HepG2 (cell line): ENCODE results near the gene UBE2J1. TPM values are rescaled to one million over a fixed set of nuclear protein-coding genes. Genes with fewer than 3 reads are reported as not detected.

Experiments
- CENPX ChIP-seq: sonication (generic); formaldehyde crosslinking; IDR thresholded peaks from 2 replicates; pipeline ENCODE4 v1.9.0; 2021; ENCODE audit warnings: mild to moderate bottlenecking, missing genetic modification reagents, moderate library complexity
- HINFP ChIP-seq: sonication (generic); formaldehyde crosslinking; IDR thresholded peaks from 2 replicates; pipeline ENCODE4 v1.4.0; 2020; ENCODE audit warnings: low read depth, mild to moderate bottlenecking, missing genetic modification reagents
- ZNF737 ChIP-seq: sonication (generic); formaldehyde crosslinking; IDR thresholded peaks from 2 replicates; pipeline ENCODE4 v1.5.0; 2020; ENCODE audit warnings: missing genetic modification reagents, mild to moderate bottlenecking, borderline replicate concordance
- polyA plus RNA-seq, 8 experiments: library from polyadenylated mRNA; depleted of rRNA in 3 of 8; stranded (reverse) in 7 of 8; unstranded in 1 of 8; fragments of >200 nt; fragmentation: Illumina TruSeq in 4 of 8; extraction: Trizol in 4 of 8; gene quantifications; 2 replicates each; pipeline versions ENCODE4 v1.2.1 to v1.2.3, GENCODE V29; 2011 to 2016; ENCODE audit warnings: low read depth in 4 of 8, missing spikeins in 1 of 8, mixed read lengths in 1 of 8; ENCODE audit not compliant: insufficient read depth in 1 of 8
- total RNA-seq, 5 experiments: library from RNA; depleted of rRNA; stranded (reverse); fragments of >200 nt; fragmentation: Illumina TruSeq; extraction: Trizol; gene quantifications; 2 replicates each; pipeline ENCODE4 v1.2.3, GENCODE V29; 2016; ENCODE audit warnings: low read depth in 1 of 5
- TF ChIP-seq, protein P1 (sequence below): sonication (generic); formaldehyde crosslinking; IDR thresholded peaks from 2 replicates; pipeline ENCODE4 v1.5.0; 2020; ENCODE audit warnings: mild to moderate bottlenecking, missing genetic modification reagents, borderline replicate concordance
- TF ChIP-seq, protein P2 (sequence below): sonication (generic); formaldehyde crosslinking; IDR thresholded peaks from 2 replicates; pipeline ENCODE4 v1.8.1; 2023; ENCODE audit warnings: mild to moderate bottlenecking, missing genetic modification reagents, borderline replicate concordance

Gene UBE2J1
- total and polyA plus RNA-seq, 2 of the 13 experiments (the other 11 are each of a cell fraction or from before 2014, with no cell fraction given) = 19.3 to 24.6 TPM

- TF ChIP-seq, protein P1, sequence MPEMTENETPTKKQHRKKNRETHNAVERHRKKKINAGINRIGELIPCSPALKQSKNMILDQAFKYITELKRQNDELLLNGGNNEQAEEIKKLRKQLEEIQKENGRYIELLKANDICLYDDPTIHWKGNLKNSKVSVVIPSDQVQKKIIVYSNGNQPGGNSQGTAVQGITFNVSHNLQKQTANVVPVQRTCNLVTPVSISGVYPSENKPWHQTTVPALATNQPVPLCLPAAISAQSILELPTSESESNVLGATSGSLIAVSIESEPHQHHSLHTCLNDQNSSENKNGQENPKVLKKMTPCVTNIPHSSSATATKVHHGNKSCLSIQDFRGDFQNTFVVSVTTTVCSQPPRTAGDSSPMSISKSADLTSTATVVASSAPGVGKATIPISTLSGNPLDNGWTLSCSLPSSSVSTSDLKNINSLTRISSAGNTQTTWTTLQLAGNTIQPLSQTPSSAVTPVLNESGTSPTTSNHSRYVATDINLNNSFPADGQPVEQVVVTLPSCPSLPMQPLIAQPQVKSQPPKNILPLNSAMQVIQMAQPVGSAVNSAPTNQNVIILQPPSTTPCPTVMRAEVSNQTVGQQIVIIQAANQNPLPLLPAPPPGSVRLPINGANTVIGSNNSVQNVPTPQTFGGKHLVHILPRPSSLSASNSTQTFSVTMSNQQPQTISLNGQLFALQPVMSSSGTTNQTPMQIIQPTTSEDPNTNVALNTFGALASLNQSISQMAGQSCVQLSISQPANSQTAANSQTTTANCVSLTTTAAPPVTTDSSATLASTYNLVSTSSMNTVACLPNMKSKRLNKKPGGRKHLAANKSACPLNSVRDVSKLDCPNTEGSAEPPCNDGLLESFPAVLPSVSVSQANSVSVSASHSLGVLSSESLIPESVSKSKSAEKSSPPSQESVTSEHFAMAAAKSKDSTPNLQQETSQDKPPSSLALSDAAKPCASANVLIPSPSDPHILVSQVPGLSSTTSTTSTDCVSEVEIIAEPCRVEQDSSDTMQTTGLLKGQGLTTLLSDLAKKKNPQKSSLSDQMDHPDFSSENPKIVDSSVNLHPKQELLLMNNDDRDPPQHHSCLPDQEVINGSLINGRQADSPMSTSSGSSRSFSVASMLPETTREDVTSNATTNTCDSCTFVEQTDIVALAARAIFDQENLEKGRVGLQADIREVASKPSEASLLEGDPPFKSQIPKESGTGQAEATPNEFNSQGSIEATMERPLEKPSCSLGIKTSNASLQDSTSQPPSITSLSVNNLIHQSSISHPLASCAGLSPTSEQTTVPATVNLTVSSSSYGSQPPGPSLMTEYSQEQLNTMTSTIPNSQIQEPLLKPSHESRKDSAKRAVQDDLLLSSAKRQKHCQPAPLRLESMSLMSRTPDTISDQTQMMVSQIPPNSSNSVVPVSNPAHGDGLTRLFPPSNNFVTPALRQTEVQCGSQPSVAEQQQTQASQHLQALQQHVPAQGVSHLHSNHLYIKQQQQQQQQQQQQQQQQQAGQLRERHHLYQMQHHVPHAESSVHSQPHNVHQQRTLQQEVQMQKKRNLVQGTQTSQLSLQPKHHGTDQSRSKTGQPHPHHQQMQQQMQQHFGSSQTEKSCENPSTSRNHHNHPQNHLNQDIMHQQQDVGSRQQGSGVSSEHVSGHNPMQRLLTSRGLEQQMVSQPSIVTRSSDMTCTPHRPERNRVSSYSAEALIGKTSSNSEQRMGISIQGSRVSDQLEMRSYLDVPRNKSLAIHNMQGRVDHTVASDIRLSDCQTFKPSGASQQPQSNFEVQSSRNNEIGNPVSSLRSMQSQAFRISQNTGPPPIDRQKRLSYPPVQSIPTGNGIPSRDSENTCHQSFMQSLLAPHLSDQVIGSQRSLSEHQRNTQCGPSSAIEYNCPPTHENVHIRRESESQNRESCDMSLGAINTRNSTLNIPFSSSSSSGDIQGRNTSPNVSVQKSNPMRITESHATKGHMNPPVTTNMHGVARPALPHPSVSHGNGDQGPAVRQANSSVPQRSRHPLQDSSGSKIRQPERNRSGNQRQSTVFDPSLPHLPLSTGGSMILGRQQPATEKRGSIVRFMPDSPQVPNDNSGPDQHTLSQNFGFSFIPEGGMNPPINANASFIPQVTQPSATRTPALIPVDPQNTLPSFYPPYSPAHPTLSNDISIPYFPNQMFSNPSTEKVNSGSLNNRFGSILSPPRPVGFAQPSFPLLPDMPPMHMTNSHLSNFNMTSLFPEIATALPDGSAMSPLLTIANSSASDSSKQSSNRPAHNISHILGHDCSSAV (CRISPR knock-in tag) = no peak
- TF ChIP-seq ZNF737 (CRISPR knock-in tag) (no peak), HINFP (CRISPR knock-in tag) (no peak), CENPX (no peak)
- TF ChIP-seq, protein P2, sequence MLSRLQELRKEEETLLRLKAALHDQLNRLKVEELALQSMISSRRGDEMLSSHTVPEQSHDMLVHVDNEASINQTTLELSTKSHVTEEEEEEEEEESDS = no peak
These were observed 31.2 kb downstream of the UBE2J1 start (continued) for GRCh38 chr6:89321131-89321970.
